Neural progenitor cell (in vitro differentiated cells): Measurements from ENCODE around the gene LYSMD3. TPM values are rescaled to one million over a fixed set of nuclear protein-coding genes. Genes with fewer than 3 reads are reported as not detected.

Experiments
- DNase-seq: peaks from one replicate; pipeline ENCODE4 v3.0.0-alpha.2; 2016; ENCODE audit warnings: low spot score
- H2AFZ ChIP-seq: fragments of 200-600 bp; sonication (generic); replicated peaks from 2 replicates; pipeline ENCODE4 v1.6.1; 2016; ENCODE audit warnings: antibody characterized with exemption
- H3F3A ChIP-seq: fragments of 200-600 bp; sonication (generic); 2 replicates; pipeline ENCODE4 v1.6.1; 2016; ENCODE audit warnings: antibody characterized with exemption, low read depth
- H3K27ac ChIP-seq: fragments of 200-600 bp; sonication (generic); 2 replicates; pipeline ENCODE4 v1.5.1; 2016; ENCODE audit warnings: mild to moderate bottlenecking
- H3K27me3 ChIP-seq: fragments of 200-600 bp; sonication (generic); 2 replicates; pipeline ENCODE4 v1.6.1; 2016; ENCODE audit warnings: mild to moderate bottlenecking, moderate library complexity
- H3K36me3 ChIP-seq: fragments of 200-600 bp; sonication (generic); 2 replicates; pipeline ENCODE4 v1.5.1; 2016
- H3K4me1 ChIP-seq: fragments of 200-600 bp; sonication (generic); 2 replicates; pipeline ENCODE4 v1.6.1; 2016; ENCODE audit warnings: mixed run types
- H3K4me2 ChIP-seq: fragments of 200-600 bp; sonication (generic); 2 replicates; pipeline ENCODE4 v1.6.1; 2016
- H3K4me3 ChIP-seq: fragments of 200-600 bp; sonication (generic); 2 replicates; pipeline ENCODE4 v1.5.1; 2016
- H3K79me2 ChIP-seq: fragments of 200-600 bp; sonication (generic); 2 replicates; pipeline ENCODE4 v1.6.1; 2016; ENCODE audit warnings: low read depth
- H3K9ac ChIP-seq: fragments of 200-600 bp; sonication (generic); 2 replicates; pipeline ENCODE4 v1.6.1; 2016
- H3K9me3 ChIP-seq: fragments of 200-600 bp; sonication (generic); 2 replicates; pipeline ENCODE4 v1.5.1; 2016; ENCODE audit warnings: low read depth
- H4K20me1 ChIP-seq: fragments of 200-600 bp; sonication (generic); 2 replicates; pipeline ENCODE4 v1.6.1; 2016; ENCODE audit warnings: low read depth
- H3K27ac Mint-ChIP-seq: 3 replicates; pipeline ENCODE4 v1.8.0; 2021; ENCODE audit warnings: mixed read lengths
- H3K27me3 Mint-ChIP-seq: 2 replicates; pipeline ENCODE4 v1.8.0; 2022; ENCODE audit warnings: low read depth, mild to moderate bottlenecking, inconsistent platforms, moderate library complexity, mixed read lengths; ENCODE audit not compliant: insufficient read depth
- H3K36me3 Mint-ChIP-seq: 3 replicates; pipeline ENCODE4 v1.8.0; 2021; ENCODE audit warnings: mixed read lengths
- H3K4me1 Mint-ChIP-seq: 3 replicates; pipeline ENCODE4 v1.8.0; 2021; ENCODE audit warnings: mixed read lengths
- H3K4me3 Mint-ChIP-seq: 3 replicates; pipeline ENCODE4 v1.8.0; 2021; ENCODE audit warnings: mild to moderate bottlenecking, moderate library complexity, mixed read lengths
- H3K9me3 Mint-ChIP-seq: 3 replicates; pipeline ENCODE4 v1.8.0; 2020; ENCODE audit warnings: mixed read lengths
- CTCF ChIP-seq: fragments of 200-600 bp; sonication (generic); IDR thresholded peaks from 2 replicates; pipeline ENCODE4 v1.5.1; 2017; ENCODE audit warnings: antibody characterized with exemption, mild to moderate bottlenecking
- EZH2 ChIP-seq: fragments of 200-600 bp; sonication (generic); IDR thresholded peaks from 2 replicates; pipeline ENCODE4 v1.6.1; 2017; ENCODE audit warnings: antibody characterized with exemption, mild to moderate bottlenecking, moderate library complexity
- EZH2phosphoT487 ChIP-seq: fragments of 200-600 bp; sonication (generic); IDR thresholded peaks from 2 replicates; pipeline ENCODE4 v1.6.1; 2017; ENCODE audit warnings: antibody characterized with exemption
- total RNA-seq: library from RNA; depleted of rRNA; stranded (reverse); fragments of >200 nt; gene quantifications from 2 replicates; pipeline ENCODE4 v1.2.3, GENCODE V29; 2015; ENCODE audit warnings: low replicate concordance

Gene LYSMD3
- total RNA-seq, 1 donor from 2014 or later, result 16.3 TPM

- Mint-ChIP-seq H3K27ac (no peak overlapping the region), H3K36me3 (peaks cover 11% of the 10 kb centered on the region), H3K4me1 (peaks cover 60% of the 10 kb centered on the region), H3K27me3 (no peaks in the 10 kb centered on the region), H3K9me3 (peaks cover 11% of the 10 kb centered on the region), H3K4me3 (peak overlapping the region; percentile 39)
- Histone ChIP-seq H3K9ac (no peak overlapping the region), H3K36me3 (no peaks in the 10 kb centered on the region), H3K27me3 (peaks cover 17% of the 10 kb centered on the region), H3K27ac (peak overlapping the region; percentile 66), H4K20me1 (peaks cover 10% of the 10 kb centered on the region), H3K4me2 (peak overlapping the region; percentile 88), H2AFZ (no peak overlapping the region), H3F3A (peaks cover 32% of the 10 kb centered on the region), H3K9me3 (no peaks in the 10 kb centered on the region), H3K4me3 (peak overlapping the region; percentile 89), H3K79me2 (peaks cover 67% of the 10 kb centered on the region), H3K4me1 (peaks cover 64% of the 10 kb centered on the region)
- TF ChIP-seq CTCF (no peak), EZH2 (no peak), EZH2phosphoT487 (no peak)
- no peak for DNase-seq
These were observed 31.4 kb upstream of the LYSMD3 start for GRCh38 chr5:90560771-90561170.

GRCh38 chr5:90558344-90559192 lies 29.2 kb upstream of the LYSMD3 start, which contains the start of gene ADGRV1:
Gene ADGRV1 (plus strand): TSS chr5:90558797. CDS start chr5:90558896, 99 bp downstream.
- Mint-ChIP-seq H3K36me3 (no peaks in the 10 kb centered on the region), H3K4me1 (peaks cover 79% of the 10 kb centered on the region), H3K27me3 (peaks cover 4% of the 10 kb centered on the region), H3K27ac (peak within 1 kb of the TSS; percentile 70), H3K9me3 (no peaks in the 10 kb centered on the region), H3K4me3 (peak within 1 kb of the TSS; percentile 96)
- H3K36me3 ChIP-seq, result no peaks in the 10 kb centered on the region
- peak within 1 kb of the TSS; percentile 89 for H3K4me3 ChIP-seq
- H2AFZ ChIP-seq, result peak within 1 kb of the TSS; percentile 90
- peaks cover 49% of the 10 kb centered on the region for H3K79me2 ChIP-seq
- H3K4me2 ChIP-seq, result peak within 1 kb of the TSS; percentile 94
- peak within 1 kb of the TSS; percentile 75 for H3K9ac ChIP-seq
- H3F3A ChIP-seq, result peaks cover 27% of the 10 kb centered on the region
- peaks cover 17% of the 10 kb centered on the region for H3K27me3 ChIP-seq
- H3K4me1 ChIP-seq, result peaks cover 73% of the 10 kb centered on the region
- H4K20me1 ChIP-seq, result peaks cover 10% of the 10 kb centered on the region
- peak; percentile 99 for DNase-seq
- TF ChIP-seq EZH2phosphoT487, result no peak
- no peak for TF ChIP-seq CTCF
- no peak for TF ChIP-seq EZH2
- peak within 1 kb of the TSS; percentile 89 for H3K27ac ChIP-seq
- no peaks in the 10 kb centered on the region for H3K9me3 ChIP-seq

- Mint-ChIP-seq H3K9me3 (no peaks in the 10 kb centered on the region), H3K4me1 (peaks cover 74% of the 10 kb centered on the region), H3K4me3 (peak overlapping the region; percentile 96), H3K27ac (no peak overlapping the region), H3K36me3 (no peaks in the 10 kb centered on the region), H3K27me3 (peaks cover 4% of the 10 kb centered on the region)
- Histone ChIP-seq H2AFZ (peak overlapping the region; percentile 90), H3F3A (peaks cover 20% of the 10 kb centered on the region), H3K4me1 (peaks cover 66% of the 10 kb centered on the region), H4K20me1 (peaks cover 4% of the 10 kb centered on the region), H3K9me3 (no peaks in the 10 kb centered on the region), H3K9ac (peak overlapping the region; percentile 57), H3K4me2 (peak overlapping the region; percentile 94), H3K36me3 (no peaks in the 10 kb centered on the region), H3K4me3 (peak overlapping the region; percentile 89), H3K27me3 (peaks cover 17% of the 10 kb centered on the region), H3K79me2 (peaks cover 42% of the 10 kb centered on the region), H3K27ac (peak overlapping the region; percentile 44)
- DNase-seq, result no peak
- TF ChIP-seq CTCF (no peak), EZH2 (no peak)
These were observed 28.5 kb upstream of the LYSMD3 start for GRCh38 chr5:90557871-90558270.
